NCI-H2171 (cell line): Measurements from ENCODE around the gene OR10A5.
"Not testable (repeated sequence)": the region's sequence is repeated elsewhere in the genome, so short reads cannot be mapped to it uniquely, and the experiment has no call there.

Experiments
- DNase-seq: peaks from one replicate; lab custom pipeline; 2025; lab: John Stamatoyannopoulos, UW

OR10A5 gene, protein sequence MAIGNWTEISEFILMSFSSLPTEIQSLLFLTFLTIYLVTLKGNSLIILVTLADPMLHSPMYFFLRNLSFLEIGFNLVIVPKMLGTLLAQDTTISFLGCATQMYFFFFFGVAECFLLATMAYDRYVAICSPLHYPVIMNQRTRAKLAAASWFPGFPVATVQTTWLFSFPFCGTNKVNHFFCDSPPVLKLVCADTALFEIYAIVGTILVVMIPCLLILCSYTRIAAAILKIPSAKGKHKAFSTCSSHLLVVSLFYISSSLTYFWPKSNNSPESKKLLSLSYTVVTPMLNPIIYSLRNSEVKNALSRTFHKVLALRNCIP

DNA sequence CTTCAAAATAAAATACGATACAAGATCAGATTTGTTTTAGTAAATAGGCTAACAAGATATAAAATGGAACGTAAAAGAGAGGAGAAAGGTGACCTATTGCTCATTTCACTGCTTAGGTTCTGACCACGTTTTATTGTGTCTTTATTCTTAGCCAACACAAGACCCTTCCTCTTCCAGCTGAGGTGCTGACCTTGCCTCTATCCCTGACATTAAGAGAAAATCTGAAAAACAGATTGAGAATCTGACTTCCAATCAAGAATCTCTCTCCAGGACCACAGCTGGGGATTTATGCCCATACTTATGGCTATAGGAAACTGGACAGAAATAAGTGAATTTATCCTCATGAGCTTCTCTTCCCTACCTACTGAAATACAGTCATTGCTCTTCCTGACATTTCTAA, at the start of gene OR10A5:
Gene OR10A5, plus strand, starts transcription at position 301 of the 400 bp plus-strand sequence. Its CDS starts 0 bp downstream, at position 301.
- no peak for DNase-seq

GRCh38 chr11:6799402-6799801, 46.1 kb upstream of the OR10A5 start, which contains the start of gene OR6A2:
OR6A2 (minus strand) TSS chr11:6799689; CDS start chr11:6795708, 3,981 bp downstream.
- no peak for DNase-seq

DNA sequence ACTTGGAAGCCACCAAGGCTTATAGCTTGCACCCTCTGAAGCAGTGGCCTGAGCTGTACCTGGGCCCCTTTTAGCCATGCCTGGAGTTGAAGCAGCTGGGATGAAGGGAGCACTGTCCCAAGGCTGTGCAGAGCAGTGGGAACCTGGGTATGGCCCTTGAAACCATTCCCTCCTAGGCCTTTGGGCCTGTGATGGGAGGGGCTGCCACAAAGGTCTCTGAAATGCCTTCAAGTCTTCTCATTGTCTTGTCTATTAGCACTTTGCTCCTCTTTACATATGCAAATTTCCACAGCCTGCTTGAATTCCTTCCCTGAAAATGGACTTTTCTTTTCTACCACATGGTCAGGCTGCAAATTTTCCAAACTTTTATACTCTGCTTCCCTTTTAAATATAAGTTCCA, 44.4 kb upstream of the OR10A5 start:
- DNase-seq: not testable (repeated sequence)

DNA sequence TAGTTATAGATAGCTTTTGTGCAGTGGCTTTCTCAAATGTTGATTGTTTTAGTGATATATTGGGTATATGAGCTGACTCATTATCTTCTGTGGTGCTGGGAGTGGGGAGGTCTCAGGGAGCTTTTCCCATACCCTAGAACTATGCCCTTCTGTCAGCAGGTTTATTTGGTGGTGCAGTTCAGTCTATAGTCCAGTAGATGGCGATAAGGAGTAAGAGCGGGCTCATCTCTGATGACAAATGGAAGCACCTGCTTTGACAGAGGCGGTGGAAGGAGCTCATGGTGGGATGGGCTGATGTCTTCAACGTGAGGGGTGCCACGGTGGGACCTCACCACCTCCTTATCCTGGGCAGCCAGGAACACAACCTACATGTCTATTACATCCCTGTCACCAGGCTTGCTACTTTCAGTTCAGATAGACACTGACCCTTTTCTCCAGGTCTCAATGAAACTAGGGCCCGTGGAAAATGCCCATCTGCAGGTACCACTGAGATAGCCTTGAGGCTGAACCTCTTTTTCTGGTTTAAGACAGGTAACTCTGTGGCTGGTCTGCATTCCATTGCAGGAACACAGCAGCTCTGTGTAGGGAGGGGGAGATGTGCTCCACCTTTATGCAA, 33.0 kb upstream of the OR10A5 start:
- DNase-seq: no peak

- DNase-seq: no peak
These were observed 31.8 kb upstream of the OR10A5 start for GRCh38 chr11:6813656-6814055.

- no peak for DNase-seq
These were observed 27.8 kb upstream of the OR10A5 start for GRCh38 chr11:6817694-6818093.

- no peak for DNase-seq
These were observed 26.5 kb upstream of the OR10A5 start for GRCh38 chr11:6818967-6819366.

GRCh38 chr11:6824136-6824823, 21.2 kb upstream of the OR10A5 start:
- no peak for DNase-seq

- no peak for DNase-seq
These were observed 20.2 kb upstream of the OR10A5 start for GRCh38 chr11:6825231-6825744.

DNA sequence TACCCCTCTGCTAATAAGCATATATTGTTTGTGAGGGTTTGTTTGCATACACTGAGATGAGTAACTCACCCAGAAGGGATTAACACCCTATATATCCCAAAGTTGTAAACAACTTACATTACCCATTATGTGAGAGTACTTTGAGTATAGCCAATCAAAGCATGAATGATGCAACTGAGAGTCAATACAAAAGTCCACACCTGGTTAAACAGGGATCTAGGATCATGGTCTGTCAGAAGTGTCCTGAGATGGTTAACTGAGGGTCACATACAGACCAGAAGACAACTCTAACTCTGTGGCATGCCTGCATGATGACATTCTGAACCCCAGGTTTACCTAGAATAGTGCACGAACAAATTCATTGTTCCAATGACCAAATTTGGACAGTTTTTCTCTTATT, 17.4 kb upstream of the OR10A5 start:
- no peak for DNase-seq

- DNase-seq: no peak
These were observed 12.1 kb upstream of the OR10A5 start for GRCh38 chr11:6833356-6833755.

GRCh38 chr11:6834021-6834420, 11.5 kb upstream of the OR10A5 start:
- DNase-seq: no peak

DNA sequence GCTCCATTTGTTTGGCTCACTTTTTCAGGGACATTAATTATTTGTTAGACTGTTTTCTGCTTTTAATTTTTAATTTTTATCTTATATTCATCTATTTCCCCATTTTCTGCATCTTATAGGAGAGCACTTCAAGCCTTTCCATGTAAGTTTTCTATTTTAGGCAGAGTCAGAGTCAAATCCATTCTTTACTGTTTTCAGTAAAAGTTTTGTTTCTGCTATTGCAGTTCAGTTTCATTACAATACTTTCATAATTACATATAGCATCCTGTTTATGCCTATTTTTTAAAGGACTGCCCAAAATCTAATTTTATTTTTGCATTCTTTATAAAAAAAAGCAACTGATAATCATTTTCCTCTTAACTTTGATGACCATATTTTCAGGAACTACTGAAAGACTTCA, 3.8 kb upstream of the OR10A5 start:
- DNase-seq: no peak

DNA sequence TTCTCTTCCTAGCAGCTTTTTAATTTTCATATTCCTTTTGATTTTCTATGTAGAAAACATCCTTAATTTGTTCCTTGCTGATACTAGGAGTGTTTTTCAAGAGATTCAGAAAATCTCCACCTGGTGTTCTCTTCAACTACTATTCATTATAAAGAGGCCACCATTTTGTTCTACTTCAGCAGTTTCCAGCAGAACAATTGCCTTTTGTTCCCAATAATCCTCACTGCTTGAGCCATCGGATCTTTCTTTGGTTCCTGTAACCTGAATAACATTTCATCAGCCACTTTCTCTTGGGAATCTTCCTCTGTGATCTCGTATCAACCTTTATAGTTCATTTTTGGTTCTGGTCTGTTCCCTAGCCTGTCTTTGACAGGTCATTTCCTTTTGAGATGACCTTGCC, 1.8 kb upstream of the OR10A5 start:
- no peak for DNase-seq

DNA sequence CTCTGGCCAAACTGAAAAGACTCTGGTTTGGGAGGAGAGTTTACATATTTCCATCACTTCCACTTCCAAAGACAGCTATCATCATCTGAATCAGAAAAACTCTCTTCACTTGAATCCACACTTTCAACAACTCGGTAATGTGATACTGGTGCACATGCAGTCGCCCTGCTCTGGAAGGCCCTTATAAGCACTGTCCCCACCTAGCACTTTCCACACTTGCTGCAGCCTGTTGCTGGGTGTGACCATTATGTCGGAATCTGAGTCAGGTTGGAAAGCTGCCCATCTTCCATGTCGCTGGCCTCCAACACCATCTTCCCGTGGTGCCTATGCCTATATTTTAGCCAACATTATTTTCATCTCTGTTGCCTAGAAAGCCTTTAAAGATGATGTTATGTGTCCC, 1.1 kb upstream of the OR10A5 start:
- DNase-seq: no peak

DNA sequence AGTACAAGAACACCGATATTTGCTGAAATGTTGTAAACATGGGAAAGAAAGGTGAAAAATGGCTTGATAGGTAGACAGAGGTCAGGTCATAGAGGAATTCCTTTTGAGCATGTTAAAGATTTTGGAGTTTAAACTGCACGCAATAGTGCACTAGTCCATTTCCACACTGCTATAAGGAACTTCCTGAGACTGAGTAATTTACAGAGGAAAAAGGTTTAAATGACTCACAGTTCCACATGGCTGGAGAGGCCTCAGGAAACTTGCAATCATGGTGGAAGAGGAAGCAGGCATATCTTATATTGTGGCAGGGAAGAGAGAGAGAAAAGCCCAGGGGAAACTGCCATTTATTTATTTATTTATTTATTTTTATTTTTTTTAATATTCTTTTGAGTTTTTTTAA, 5.0 kb downstream of the OR10A5 start:
- no peak for DNase-seq

DNA sequence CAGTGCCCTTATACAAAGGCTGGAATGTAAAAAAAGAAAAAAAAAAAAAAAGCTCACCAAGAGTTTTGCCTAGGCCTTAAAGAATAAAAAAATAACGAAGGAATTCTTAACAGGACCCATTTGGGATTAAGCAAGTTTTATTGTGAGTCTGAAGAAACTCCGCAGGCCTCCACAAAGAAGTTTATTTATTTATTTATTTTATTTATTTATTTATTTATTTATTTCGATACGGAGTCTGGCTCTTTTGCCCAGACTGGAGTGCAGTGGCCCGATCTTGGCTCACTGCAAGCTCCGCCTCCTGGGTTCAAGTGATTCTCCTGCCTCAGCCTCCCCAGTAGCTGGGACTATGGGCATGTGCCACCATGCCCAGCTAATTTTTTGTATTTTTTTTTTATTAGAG, 9.3 kb downstream of the OR10A5 start:
- not testable (repeated sequence) for DNase-seq

DNA sequence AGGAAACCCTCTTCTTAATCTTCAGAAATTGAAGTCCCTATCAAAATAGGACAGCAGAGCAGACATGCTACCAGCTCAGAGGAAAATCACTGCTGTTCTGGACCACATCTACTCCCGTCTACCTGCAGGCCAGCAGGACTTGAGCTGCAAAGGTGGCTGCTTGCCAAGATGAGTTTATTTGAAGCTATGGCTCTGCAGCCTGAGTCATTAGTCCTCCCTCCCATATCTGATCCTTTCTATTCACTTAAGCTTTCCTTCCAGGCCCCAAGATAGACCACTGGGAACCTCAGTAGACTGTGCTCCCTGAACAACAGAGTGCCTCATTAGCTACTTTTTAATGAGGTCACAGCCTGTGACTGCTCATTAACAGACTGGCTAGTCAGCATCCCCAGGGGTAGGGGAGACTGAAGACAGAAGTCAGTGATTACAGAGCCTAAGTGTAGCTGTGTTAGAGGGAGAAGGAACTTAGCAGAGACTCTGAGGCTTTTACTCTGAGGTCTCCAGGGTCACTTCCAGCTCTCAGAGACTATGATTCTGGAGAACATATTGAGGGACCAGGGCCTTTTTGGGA, 10.6 kb downstream of the OR10A5 start:
- DNase-seq: no peak

DNA sequence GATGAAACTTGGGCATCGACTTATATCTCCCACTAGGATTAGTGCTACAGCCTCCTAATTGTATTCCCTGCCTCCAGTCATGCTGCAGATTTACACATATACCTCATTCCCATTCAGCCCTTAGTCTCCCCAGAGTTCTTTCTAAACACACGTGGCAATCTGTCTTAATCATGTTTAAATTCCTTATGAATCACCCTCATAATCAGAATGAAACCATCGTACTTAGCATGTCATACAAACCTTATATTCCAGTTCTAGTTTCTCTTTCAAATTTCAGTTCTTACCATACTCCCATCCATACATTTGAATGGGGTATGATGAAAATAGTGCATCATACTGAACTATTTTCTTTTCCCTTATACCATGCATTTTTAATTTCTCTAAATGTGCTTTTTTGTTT, 11.4 kb downstream of the OR10A5 start:
- DNase-seq: no peak

- DNase-seq: no peak
These were observed 17.5 kb downstream of the OR10A5 start, which contains the start of gene OR10A2 for GRCh38 chr11:6862961-6863360. OR10A2 (plus strand) TSS chr11:6863057; CDS start chr11:6869755, 6,698 bp downstream.

DNA sequence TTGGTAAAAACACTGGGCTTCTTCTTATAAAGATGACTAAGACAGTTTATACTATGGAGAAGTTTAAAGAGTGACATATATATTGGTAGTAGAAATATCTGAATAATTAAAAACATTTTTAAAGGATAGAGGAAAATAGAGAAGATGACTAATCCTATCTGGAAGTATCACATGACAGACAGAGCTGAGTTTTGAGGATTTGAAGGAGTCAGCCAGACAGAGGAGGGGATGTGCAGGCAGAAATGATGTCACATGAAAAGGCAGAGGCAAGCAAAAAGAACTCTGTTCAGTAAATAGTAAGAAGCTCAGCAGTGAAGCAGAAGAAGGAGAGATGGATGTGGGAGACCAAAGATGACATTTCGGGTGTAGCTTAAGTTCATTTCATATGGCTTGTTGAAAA, 19.0 kb downstream of the OR10A5 start:
- no peak for DNase-seq

DNA sequence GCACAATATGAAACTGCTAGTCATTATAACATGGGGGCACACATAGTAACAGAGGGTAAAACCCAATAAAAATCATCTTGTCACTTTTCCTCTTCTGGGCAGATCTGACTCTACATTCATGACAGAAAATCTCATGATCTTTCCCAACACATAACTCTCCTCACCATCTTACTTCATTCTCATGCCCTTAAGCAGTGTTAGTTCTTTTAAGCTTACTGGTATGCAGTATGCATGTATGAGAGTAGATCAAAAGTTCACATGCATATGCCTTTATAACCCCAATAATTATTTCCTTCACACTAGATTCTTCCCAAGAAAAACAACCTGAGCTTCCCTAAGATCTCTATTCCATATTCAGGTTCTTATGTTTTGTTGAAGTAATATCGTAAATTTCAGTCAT, 25.8 kb downstream of the OR10A5 start:
- no peak for DNase-seq
